Stimulated activated naive CD4-positive, alpha-beta T cell (primary cell): ENCODE data around the gene TAL1.
"Not testable (repeated sequence)": the region's sequence is repeated elsewhere in the genome, so short reads cannot be mapped to it uniquely, and the experiment has no call there.

Source experiments
- DNase-seq, 6 experiments: peaks; one replicate each; lab custom pipeline; 2025; lab: John Stamatoyannopoulos, UW

Gene TAL1

GRCh38 chr1:47232187-47232874, at the start of gene TAL1:
TAL1 (minus strand) TSS chr1:47232225; CDS start chr1:47225888, 6,337 bp downstream.
- no peak for DNase-seq

- no peak for DNase-seq
Observed at GRCh38 chr1:47280142-47280541, 48.1 kb upstream of the TAL1 start.

DNA sequence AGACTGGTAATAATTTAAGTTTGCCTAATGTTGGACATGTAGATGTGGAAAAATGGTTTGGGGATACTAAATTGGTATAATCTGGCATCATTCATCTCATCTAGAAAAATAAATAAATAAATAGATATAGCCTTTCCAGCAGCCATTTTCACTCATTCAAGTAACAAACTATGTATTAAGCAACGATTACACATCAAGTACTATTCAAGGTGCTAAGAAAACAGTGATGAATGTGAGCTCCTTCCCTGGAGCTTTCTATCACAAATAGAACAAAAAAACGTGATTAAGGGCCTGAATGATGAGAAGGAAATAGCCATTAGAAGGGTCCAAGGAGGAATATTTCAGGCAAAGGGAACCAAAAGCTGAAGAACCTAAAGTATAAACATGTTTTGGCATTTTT, 44.8 kb upstream of the TAL1 start:
- no peak for DNase-seq

DNA sequence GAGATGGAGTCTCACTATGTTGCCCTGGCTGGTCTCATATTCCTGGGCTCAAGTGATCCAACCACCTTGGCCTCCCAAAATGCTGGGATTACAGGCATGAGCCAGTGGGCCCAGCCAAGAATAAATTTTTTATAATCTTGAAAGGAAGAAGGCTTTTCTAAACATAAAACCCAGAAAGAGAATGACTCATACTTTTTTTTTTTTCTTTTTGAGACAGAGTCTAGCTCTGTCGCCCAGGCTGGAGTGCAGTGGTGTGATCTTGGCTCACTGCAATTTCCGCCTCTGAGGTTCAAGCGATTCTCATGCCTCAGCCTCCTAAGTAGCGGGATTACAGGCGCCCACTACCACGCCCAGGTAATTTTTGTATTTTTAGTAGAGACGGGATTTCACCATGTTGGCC, 43.8 kb upstream of the TAL1 start:
- DNase-seq: not testable (repeated sequence)

DNA sequence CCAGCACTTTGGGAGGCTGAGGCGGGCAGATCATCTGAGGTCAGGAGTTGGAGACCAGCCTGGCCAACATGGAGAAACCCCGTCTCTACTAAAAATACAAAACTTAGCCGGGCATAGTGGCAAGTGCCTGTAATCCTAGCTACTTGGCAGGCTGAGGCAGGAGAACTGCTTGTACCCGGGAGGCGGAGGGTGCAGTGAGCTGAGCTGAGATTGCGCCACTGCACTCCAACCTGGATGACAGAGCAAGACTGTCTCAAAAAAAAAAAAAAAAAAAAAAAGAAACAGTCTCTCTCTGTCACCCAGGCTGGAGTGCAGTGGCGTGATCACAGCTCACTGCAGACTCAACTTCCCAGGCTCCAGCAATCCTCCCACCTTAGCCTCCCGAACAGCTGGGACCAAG, 33.5 kb upstream of the TAL1 start:
- not testable (repeated sequence) for DNase-seq

DNA sequence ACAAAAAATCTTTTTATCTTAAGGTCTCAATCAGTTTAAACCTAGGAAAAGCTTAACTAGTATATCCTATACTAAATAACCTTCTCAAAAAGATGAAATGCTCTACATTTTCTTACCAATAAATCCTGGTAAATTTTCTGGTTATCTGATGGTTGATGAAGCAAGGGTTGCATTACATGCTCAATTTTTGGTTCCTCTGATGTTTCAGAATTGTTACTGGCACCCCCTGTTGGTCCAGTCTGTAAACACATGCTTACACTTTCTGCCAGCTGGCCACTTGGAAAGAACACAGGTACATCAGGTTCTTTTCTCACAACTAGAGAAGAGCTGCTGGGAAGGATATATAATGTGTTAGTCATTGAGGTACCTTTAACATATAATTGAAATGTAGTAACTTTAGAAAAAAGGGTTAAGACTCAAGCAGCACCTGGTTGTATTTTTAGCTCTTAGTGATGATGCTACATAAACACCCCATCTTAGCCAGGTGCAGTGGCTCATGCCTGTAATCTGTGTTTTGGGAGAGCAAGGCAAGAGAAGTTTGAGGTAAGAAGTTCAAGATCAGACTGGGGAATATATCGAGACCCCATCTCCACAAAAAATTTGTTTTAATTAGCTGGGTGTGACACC, 30.9 kb upstream of the TAL1 start:
- peak in 2 of 6 experiments; percentile 14 to 15 for DNase-seq

GRCh38 chr1:47257224-47257623, 25.2 kb upstream of the TAL1 start:
- DNase-seq: no peak

DNA sequence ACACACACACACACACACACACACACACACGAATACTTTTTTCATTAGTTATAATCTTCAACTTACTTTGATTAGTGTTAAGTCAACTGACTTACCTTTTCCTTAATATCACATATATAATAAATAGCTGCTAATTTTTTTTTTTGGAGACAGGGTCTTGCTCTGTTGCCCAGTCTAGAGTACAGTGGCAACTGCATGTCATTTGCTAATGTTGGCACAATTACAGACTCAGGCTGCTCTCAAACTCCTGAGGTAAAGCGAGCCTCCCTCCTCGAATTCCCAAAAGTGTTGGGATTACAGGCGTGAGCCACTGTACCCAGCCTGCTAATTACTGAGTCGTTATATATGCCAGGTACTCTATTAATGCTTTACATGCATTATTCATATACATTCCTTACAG, 20.8 kb upstream of the TAL1 start:
- DNase-seq: no peak

GRCh38 chr1:47252369-47252768, 20.3 kb upstream of the TAL1 start:
- no peak for DNase-seq

- no peak for DNase-seq
Observed at GRCh38 chr1:47249755-47250154, 17.7 kb upstream of the TAL1 start.

GRCh38 chr1:47244339-47244862, 12.4 kb upstream of the TAL1 start:
- no peak for DNase-seq

DNA sequence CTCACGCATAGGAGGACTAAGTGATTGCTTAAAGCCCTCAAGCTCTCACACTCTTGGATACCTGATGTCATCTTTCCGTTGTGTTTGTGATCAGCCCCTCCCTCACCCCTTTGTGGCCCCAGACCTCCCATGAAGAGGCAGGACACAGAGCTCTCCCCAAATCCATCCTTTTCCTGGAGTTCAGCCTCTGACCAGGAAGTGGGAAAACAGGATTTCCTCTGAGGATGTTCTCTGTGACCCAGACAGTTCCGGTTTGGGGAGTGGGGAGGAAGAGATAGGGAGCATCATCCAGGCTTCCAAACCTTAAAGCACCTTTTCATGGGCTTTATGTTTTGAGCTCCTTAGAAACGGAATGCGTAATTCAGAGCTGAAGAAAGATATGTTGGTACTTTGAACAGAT, 11.9 kb upstream of the TAL1 start:
- DNase-seq: no peak

DNA sequence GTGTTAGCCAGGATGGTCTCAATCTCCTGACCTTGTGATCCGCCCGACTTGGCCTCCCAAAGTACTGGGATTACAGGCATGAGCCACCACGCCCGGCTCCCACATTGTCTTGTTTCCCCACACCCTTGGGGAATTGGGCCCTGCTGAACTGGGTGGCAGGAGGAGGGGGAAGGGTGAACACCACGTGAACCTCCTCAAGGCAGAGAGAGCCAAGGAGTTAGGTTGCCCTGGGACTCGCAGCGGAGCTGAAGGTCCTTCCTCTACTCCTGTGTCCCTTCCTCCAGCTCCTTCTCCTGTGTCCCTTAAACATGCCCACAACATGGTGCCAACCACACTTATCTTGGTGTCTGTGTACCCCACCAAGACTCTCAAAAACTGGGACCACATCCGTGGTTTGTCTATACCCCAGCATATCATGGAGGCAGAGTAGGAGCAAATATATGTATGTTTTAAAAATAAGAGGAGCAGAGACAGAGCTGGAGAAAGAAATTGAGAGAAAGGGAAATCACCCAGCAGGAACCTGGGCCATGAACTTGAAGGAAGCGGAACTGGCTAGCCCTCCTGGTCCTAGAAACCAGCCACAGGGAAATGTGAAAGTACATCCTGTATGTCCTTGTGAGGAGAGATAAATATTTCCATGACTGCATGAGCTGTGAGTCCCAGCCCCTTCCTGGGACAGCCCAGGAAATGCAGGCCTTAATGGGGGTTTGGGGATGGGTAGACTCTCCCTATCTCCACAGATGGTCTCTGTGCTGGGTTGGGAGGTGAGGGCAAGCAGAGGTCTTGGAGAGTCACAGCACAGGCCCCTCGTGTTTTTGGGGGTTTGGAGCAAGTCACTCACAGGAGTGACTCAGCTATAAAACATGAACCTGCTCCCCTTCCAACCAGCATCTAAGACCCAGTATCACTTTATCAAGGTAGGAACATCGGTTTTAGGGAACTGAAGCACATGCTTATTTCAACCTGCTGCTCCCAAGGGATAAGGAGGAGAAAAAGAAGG, 9.4 kb upstream of the TAL1 start:
- no peak for DNase-seq

DNA sequence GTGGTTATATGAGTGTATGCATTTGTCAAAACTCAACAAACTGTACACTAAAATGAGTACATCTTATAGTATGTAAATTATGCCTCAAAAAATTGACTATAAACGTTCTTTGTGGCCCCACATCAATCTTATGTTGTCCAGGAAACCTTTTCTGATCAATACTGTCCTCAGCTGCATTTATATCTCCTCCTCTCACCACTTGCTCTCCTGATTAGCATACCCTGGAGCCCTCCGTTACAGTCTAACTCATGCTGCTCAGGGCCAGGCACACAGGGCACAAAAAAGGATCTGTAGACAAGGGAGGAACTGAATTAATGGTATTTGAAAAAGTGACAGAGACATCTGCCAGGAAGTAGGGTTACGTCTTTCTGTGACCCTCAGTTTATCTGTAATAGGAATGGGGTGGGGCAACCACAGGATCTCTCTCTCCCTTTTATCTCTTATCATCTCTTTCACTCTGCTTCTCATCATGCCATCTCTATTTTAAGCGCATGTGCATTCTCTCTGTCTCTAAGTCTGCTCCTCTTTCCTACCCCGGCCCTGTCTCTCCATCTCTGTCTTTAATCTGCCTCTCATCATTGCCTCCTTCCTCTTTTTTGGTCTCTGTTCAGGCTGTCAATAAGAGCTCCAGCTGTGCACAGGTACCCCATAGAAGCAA, 7.0 kb upstream of the TAL1 start:
- DNase-seq: no peak

- no peak for DNase-seq
Observed at GRCh38 chr1:47235806-47236205, 3.8 kb upstream of the TAL1 start.

- DNase-seq: peak in 1 of 6 experiments; percentile 5
Observed at GRCh38 chr1:47235241-47235681, 3.2 kb upstream of the TAL1 start.

GRCh38 chr1:47233186-47233585, 1.2 kb upstream of the TAL1 start:
- DNase-seq: no peak

DNA sequence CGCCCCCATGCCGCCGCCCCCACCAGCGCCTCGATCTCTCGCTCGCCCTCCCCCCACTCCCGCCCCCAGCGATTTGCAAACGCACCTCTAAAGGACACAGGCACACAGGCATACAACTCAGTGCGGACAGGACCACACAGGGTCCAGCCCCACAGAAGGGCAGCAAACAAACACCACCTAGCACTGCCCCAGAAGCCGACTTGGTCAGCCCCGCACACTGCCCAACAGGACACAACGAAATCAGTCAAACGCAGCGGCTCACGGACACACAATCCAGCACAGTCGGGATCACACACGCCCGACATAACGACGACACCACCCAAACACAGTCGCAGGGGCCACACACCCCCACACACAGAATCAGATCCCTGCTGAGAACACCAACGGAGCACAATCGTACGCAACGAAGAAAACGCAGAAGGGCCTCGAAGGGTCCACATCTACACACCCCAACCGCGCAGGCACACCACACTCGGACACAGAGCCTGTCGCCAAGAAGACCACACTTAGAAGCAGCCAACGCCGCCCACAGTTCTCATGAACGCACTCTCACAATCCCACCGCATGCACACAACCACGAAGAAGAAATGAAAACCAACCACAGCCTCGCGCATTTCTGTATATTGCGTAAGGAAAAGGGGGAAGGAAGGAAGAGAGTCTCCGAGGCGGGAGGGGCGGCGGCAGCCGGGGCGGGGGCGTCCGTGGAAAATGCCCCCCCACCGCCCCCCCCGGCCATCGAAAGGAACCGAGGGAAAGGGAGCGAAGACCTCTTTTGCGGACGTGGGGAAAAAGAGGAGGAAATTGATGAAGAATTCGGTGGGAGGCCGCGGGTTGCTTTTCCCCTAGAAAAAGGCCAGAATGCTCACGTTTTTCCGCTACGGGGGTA, 481 bp downstream of the TAL1 start:
- peak in 2 of 6 experiments; percentile 7 to 16 for DNase-seq

DNA sequence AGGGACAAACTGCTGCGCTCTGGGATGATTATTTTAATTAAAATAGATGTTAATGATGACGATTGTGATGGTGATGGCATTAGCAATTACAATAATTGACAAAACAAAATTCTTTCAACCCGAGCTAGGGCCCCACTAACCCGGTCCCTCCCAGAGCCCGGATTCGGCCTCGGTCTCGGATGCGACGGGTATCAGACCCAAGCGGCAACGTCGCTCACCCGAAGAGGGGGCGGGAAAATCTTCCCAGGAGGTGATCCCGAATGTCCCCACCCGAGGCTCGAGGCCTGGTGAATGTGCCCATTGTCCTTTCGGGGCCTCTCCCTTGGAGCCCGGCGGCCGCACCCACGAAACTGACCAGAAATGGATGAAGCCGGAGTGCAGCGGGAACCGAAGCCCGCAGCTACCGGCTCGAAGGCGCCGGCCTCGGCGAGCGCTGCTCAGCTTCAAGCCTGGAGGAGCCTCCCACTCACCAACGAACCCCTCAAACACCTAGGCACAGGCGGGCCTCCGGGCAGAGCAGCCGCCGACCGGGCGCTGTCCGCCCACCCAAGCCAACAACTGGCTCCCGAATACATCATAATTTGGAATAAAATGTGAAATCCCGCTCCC, 1.2 kb downstream of the TAL1 start:
- DNase-seq: peak in 1 of 6 experiments; percentile 16
